A673 (cell line): ENCODE results near the gene LRRC4C. TPM values are rescaled to one million over a fixed set of nuclear protein-coding genes. Genes with fewer than 3 reads are reported as not detected.

Experiments used
- BruUV-seq: library from RNA; stranded (reverse); fragments of 400-500 nt; replicated peaks from 2 replicates; lab custom pipeline; 2021; lab: Mats Ljungman, UMichigan
- CTCF ChIA-PET: fragments of 300-600 bp; sonication (Branson Sonifier 250); formaldehyde crosslinking; loops from one replicate; lab custom pipeline; 2022; ENCODE audit warnings: antibody characterized with exemption; lab: Charles Lee
- POLR2A ChIA-PET: fragments of 300-600 bp; sonication (Branson Sonifier 250); formaldehyde crosslinking; loops from one replicate; lab custom pipeline; 2022; ENCODE audit warnings: antibody characterized with exemption; ENCODE audit not compliant: low non-redundant PET; lab: Charles Lee
- DNase-seq: peaks from one replicate; pipeline ENCODE4 v3.0.0-alpha.2; 2015; ENCODE audit warnings: low spot score
- H3K27ac ChIP-seq: fragments of 200-600 bp; sonication (generic); 2 replicates; pipeline ENCODE4 v1.5.1; 2016; ENCODE audit warnings: mixed run types, low read depth, mild to moderate bottlenecking, mixed read lengths, antibody characterized with exemption, low read length; ENCODE audit not compliant: poor library complexity, severe bottlenecking
- H3K27me3 ChIP-seq: fragments of 200-600 bp; sonication (generic); replicated peaks from 2 replicates; pipeline ENCODE4 v1.6.1; 2017; ENCODE audit warnings: mixed run types, low read depth, mild to moderate bottlenecking, mixed read lengths, antibody characterized with exemption, low read length; ENCODE audit not compliant: insufficient read depth, poor library complexity
- H3K36me3 ChIP-seq: fragments of 200-600 bp; sonication (generic); 2 replicates; pipeline ENCODE4 v1.6.1; 2016; ENCODE audit warnings: mixed run types, mild to moderate bottlenecking, mixed read lengths, antibody characterized with exemption, low read length; ENCODE audit not compliant: insufficient read depth, poor library complexity, severe bottlenecking
- H3K4me1 ChIP-seq: fragments of 200-600 bp; sonication (generic); 2 replicates; pipeline ENCODE4 v1.6.1; 2017; ENCODE audit warnings: mixed run types, mild to moderate bottlenecking, mixed read lengths, antibody characterized with exemption, low read length; ENCODE audit not compliant: insufficient read depth, poor library complexity, severe bottlenecking
- H3K4me3 ChIP-seq: fragments of 200-600 bp; sonication (generic); 2 replicates; pipeline ENCODE4 v1.5.1; 2016; ENCODE audit warnings: low read depth, mixed run types, mild to moderate bottlenecking, mixed read lengths, low read length; ENCODE audit not compliant: poor library complexity, severe bottlenecking
- H3K9me3 ChIP-seq: fragments of 200-600 bp; sonication (generic); 2 replicates; pipeline ENCODE4 v1.6.1; 2016; ENCODE audit warnings: mixed run types, low read depth, mild to moderate bottlenecking, mixed read lengths, antibody characterized with exemption, low read length; ENCODE audit not compliant: poor library complexity, severe bottlenecking
- CTCF ChIP-seq: fragments of 300-800, 200-600 bp; sonication (generic); conservative IDR thresholded peaks from 2 replicates; pipeline ENCODE4 v1.5.1; 2017; ENCODE audit warnings: low read depth, mild to moderate bottlenecking, antibody characterized with exemption, low read length, moderate library complexity, mixed read lengths
- EZH2 ChIP-seq: fragments of 200-600 bp; sonication (generic); IDR thresholded peaks from 2 replicates; pipeline ENCODE4 v1.6.1; 2017; ENCODE audit warnings: borderline replicate concordance, low read depth, mild to moderate bottlenecking, mixed read lengths, antibody characterized with exemption, low read length; ENCODE audit not compliant: poor library complexity, severe bottlenecking
- intact Hi-C: fragments of 100-400 bp; cut with micrococcal nuclease; formaldehyde crosslinking; loops from one replicate; pipeline ENCODE4 v1.10.0; 2022; ENCODE audit not compliant: unreplicated experiment
- total RNA-seq: library from RNA; stranded (reverse); gene quantifications from 2 replicates; pipeline ENCODE4 v1.2.3, GENCODE V29; 2021

LRRC4C gene
- total RNA-seq, 1 experiment from 2014 or later, result 38.3 TPM

DNA sequence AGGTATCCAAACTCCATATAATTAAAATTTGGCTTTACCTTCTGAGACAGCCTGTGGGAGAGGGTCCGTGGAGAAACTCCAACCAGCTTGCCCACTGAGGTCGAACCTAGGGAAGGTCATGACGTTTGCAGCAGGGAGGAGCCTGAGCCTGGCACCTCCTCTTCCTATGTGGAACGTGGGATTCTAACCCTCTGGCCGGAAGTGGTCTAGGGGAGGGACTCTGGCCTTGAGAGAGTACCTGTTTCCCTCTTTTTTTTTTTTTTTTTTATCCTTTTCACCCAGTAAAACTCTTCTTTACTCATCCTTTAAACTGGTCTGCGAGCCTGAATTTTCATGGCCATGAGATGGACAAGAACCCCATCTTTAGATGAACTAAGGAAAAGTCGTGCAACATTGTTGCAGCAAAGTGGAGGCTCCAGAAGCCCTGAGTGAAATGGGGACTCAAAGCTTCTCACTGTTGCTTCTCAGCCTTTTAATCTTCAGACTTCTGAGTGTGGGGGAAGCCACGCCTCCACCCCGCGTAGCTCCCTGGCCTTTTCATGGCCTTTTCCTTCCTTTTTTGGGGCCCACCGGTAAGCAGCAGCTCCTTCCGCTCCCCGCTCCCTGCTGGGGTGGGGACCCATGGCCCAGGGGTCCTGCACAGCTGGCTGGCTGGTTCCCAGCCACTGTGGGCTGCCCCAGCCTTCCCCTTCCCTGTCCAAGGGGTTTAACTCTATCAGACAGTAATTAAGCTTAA is 1359.9 kb downstream of the LRRC4C start:
- DNase-seq, result no peak
- no peak overlapping the region for H3K4me3 ChIP-seq
- no peak overlapping the region for H3K27ac ChIP-seq
- intact Hi-C loops, result no loop called here
- no peak for TF ChIP-seq CTCF
- no peak for TF ChIP-seq EZH2
- no peaks in the 10 kb centered on the region for H3K36me3 ChIP-seq
- BruUV-seq, result no TSS peak
- H3K4me1 ChIP-seq, result peaks cover 1% of the 10 kb centered on the region
- CTCF ChIA-PET, result no interaction called here
- peaks cover 8% of the 10 kb centered on the region for H3K9me3 ChIP-seq
- POLR2A ChIA-PET, result interaction anchor here (0.6 kb wide), 1 partner anchor 642 kb away, joined by 25 read pairs; no protein-coding TSS in a partner anchor
- H3K27me3 ChIP-seq, result no peaks in the 10 kb centered on the region

DNA sequence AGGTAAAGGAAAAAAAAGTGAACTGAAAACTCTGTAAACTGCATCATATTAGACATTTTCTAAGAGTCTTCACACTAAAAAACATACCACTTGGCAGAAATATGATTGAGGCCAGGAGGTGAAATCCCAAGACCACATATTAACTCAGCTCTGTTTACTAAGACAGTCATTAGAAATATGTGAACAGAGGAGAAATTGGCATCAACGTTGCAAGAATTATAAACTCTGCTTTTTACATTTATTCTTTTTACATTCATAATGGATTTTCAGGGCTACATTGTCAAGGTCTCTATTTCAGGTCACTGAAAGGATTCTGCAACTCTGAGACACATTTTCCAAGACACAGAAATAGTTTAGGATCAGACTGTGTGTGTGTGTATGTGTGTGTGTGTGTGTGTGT is 1364.0 kb downstream of the LRRC4C start:
- TF ChIP-seq EZH2 (no peak), CTCF (no peak)
- BruUV-seq, result no TSS peak
- intact Hi-C loops, result no loop called here

GRCh38 chr11:40094954-40095353 is 1364.5 kb downstream of the LRRC4C start:
- CTCF ChIA-PET, result no interaction called here
- POLR2A ChIA-PET, result no interaction called here
- TF ChIP-seq EZH2 (no peak), CTCF (no peak)
- Histone ChIP-seq H3K4me3 (no peak overlapping the region), H3K9me3 (no peaks in the 10 kb centered on the region), H3K4me1 (no peaks in the 10 kb centered on the region), H3K27me3 (no peaks in the 10 kb centered on the region), H3K36me3 (no peaks in the 10 kb centered on the region), H3K27ac (no peak overlapping the region)
- BruUV-seq, result no TSS peak
- intact Hi-C loops, result no loop called here
- DNase-seq, result no peak

More for the DNA sequence above, 1364.0 kb downstream of the LRRC4C start:
- ChIA-PET POLR2A (no interaction called here), CTCF (no interaction called here)
- Histone ChIP-seq H3K9me3 (no peaks in the 10 kb centered on the region), H3K4me3 (no peak overlapping the region), H3K27me3 (no peaks in the 10 kb centered on the region), H3K4me1 (no peaks in the 10 kb centered on the region), H3K36me3 (no peaks in the 10 kb centered on the region), H3K27ac (no peak overlapping the region)
- DNase-seq, result no peak
